HepG2 (cell line): ENCODE data around the gene BCAS3. TPM values are rescaled to one million over a fixed set of nuclear protein-coding genes. Genes with fewer than 3 reads are reported as not detected.
A peak's percentile ranks its signal among the peaks of the same experiment; 100 is the strongest.

Experiments
- ATAC-seq: fragments of 200-7000 bp; cut with Tn5 transposase; 3 replicates; pipeline ENCODE4 v1.9.1; 2020; ENCODE audit warnings: mild to moderate bottlenecking, moderate library complexity
- BruUV-seq: library from RNA; stranded (reverse); fragments of 400-500 nt; replicated peaks from 2 replicates; lab custom pipeline; 2021; lab: Mats Ljungman, UMichigan
- CTCF ChIA-PET: fragments of 300-600 bp; formaldehyde crosslinking; extraction: SDS; loops from one replicate; lab custom pipeline; 2021; ENCODE audit warnings: low total read pairs, inconsistent platforms, low intra/inter-chr PET ratio; lab: Yijun Ruan, JAX
- POLR2A ChIA-PET: fragments of 350-600 bp; sonication (Branson Sonifier 250); formaldehyde crosslinking; loops from one replicate; lab custom pipeline; 2020; ENCODE audit warnings: antibody characterized with exemption, inconsistent platforms; lab: Yijun Ruan, JAX
- DNase-seq: peaks from one replicate; pipeline ENCODE4 v3.0.0-alpha.2; 2015; ENCODE audit warnings: low spot score
- FAIRE-seq: peaks from 3 replicates; lab custom pipeline; 2011; peaks lifted over from hg19 to GRCh38; lab: Jason Lieb, UNC
- H2AFZ ChIP-seq: one replicate; pipeline ENCODE4 v1.6.1; 2011; ENCODE audit warnings: low read length, inconsistent platforms
- H3K27ac ChIP-seq: fragments of 300-600 bp; 3 replicates; pipeline ENCODE4 v1.8.0; 2011; ENCODE audit warnings: mixed run types, mild to moderate bottlenecking, mixed read lengths, low read length, inconsistent platforms; ENCODE audit not compliant: insufficient read depth; ENCODE audit errors: extremely low read length
- H3K27me3 ChIP-seq, 2 experiments: fragments of 200-600 bp in 1 of 2; 2 replicates in 1 of 2; 3 replicates in 1 of 2; pipeline versions ENCODE4 v1.6.0 to v1.8.0; 2011; ENCODE audit warnings: low read length in 2 of 2, mild to moderate bottlenecking in 2 of 2, moderate library complexity in 2 of 2, inconsistent platforms in 1 of 2; ENCODE audit not compliant: insufficient read depth in 2 of 2, control insufficient read depth in 1 of 2
- H3K36me3 ChIP-seq, 2 experiments: fragments of 200-600 bp in 1 of 2; replicated peaks in 1 of 2; 2 replicates in 1 of 2; 3 replicates in 1 of 2; pipeline versions ENCODE4 v1.5.1 to v1.8.0; 2011; ENCODE audit warnings: low read length in 2 of 2, inconsistent platforms in 1 of 2; ENCODE audit not compliant: insufficient read depth in 2 of 2, control insufficient read depth in 1 of 2
- H3K4me1 ChIP-seq: 2 replicates; pipeline ENCODE4 v1.5.1; 2012; ENCODE audit warnings: low read length, inconsistent platforms; ENCODE audit not compliant: insufficient read depth
- H3K4me2 ChIP-seq: 2 replicates; pipeline ENCODE4 v1.6.0; 2011; ENCODE audit warnings: low read depth, low read length, inconsistent platforms
- H3K4me3 ChIP-seq, 3 experiments: fragments of 200-600 bp in 1 of 3; sonication (generic), shearing (Covaris generic) in 1 of 3; replicated peaks in 1 of 3; 2 replicates each; pipeline ENCODE4 v1.5.1; 2011 to 2016; ENCODE audit warnings: low read length in 3 of 3, inconsistent platforms in 2 of 3, low read depth in 2 of 3, mild to moderate bottlenecking in 2 of 3, control low read depth in 1 of 3, mixed read lengths in 1 of 3; ENCODE audit not compliant: insufficient read depth in 1 of 3
- H3K79me2 ChIP-seq: one replicate; pipeline ENCODE4 v1.6.1; 2011; ENCODE audit warnings: low read length, inconsistent platforms; ENCODE audit not compliant: insufficient read depth
- H3K9ac ChIP-seq: 2 replicates; pipeline ENCODE4 v1.6.0; 2011; ENCODE audit warnings: mild to moderate bottlenecking, low read depth, low read length, inconsistent platforms; ENCODE audit not compliant: insufficient read depth
- H3K9me3 ChIP-seq: 2 replicates; pipeline ENCODE4 v1.5.1; 2012; ENCODE audit warnings: mild to moderate bottlenecking, low read length
- H4K20me1 ChIP-seq: 2 replicates; pipeline ENCODE4 v1.6.0; 2011; ENCODE audit warnings: inconsistent platforms, mild to moderate bottlenecking, low read length, moderate library complexity; ENCODE audit not compliant: insufficient read depth
- ARID5B ChIP-seq: IDR thresholded peaks from 2 replicates; pipeline ENCODE4 v1.4.0; 2020; ENCODE audit warnings: mild to moderate bottlenecking, missing genetic modification reagents
- ATF4 ChIP-seq, 2 experiments: fragments of 450-650 bp in 1 of 2; sonication (generic) in 1 of 2; formaldehyde crosslinking; IDR thresholded peaks; 2 replicates each; pipeline versions ENCODE4 v1.5.0 to v1.8.0; 2020 to 2022; ENCODE audit warnings: mild to moderate bottlenecking in 1 of 2, missing genetic modification reagents in 1 of 2
- BATF2 ChIP-seq: sonication (generic); formaldehyde crosslinking; IDR thresholded peaks from 2 replicates; pipeline ENCODE4 v1.8.0; 2022; ENCODE audit warnings: mild to moderate bottlenecking, missing genetic modification reagents, moderate library complexity
- CAMTA2 ChIP-seq: sonication (generic); formaldehyde crosslinking; IDR thresholded peaks from 2 replicates; pipeline ENCODE4 v1.4.0; 2020; ENCODE audit warnings: mild to moderate bottlenecking, missing genetic modification reagents, borderline replicate concordance
- FOXP1 ChIP-seq, 2 experiments: fragments of 450-650 bp in 1 of 2; IDR thresholded peaks; 2 replicates each; pipeline ENCODE4 v1.6.1; 2017 to 2018; ENCODE audit warnings: antibody characterized with exemption in 1 of 2
- MED1 ChIP-seq: sonication (generic); formaldehyde crosslinking; IDR thresholded peaks from 2 replicates; pipeline ENCODE4 v1.4.0; 2020; ENCODE audit warnings: missing genetic modification reagents
- SALL1 ChIP-seq: sonication (generic); formaldehyde crosslinking; IDR thresholded peaks from 2 replicates; pipeline ENCODE4 v1.8.0; 2022; ENCODE audit warnings: mild to moderate bottlenecking, missing genetic modification reagents
- TFDP1 ChIP-seq: IDR thresholded peaks from 2 replicates; pipeline ENCODE4 v1.6.1; 2016; ENCODE audit warnings: missing compliant biosample characterization, missing genetic modification reagents, borderline replicate concordance
- ZNF30 ChIP-seq: sonication (generic); formaldehyde crosslinking; IDR thresholded peaks from 2 replicates; pipeline ENCODE4 v1.5.0; 2020; ENCODE audit warnings: mild to moderate bottlenecking, missing genetic modification reagents
- WGBS: methylation state at CpG from one replicate; pipeline ENCODE4 v1.1.6; 2017; ENCODE audit warnings: low lambda C conversion rate; 5-methylcytosine and 5-hydroxymethylcytosine counted together
- in situ Hi-C: cut with HindIII; loops from 2 replicates; pipeline ENCODE4 v1.10.0; 2017; ENCODE audit warnings: low pct_unique_long_range_greater_than_20kb; ENCODE audit not compliant: extremely low pct_ligation_motif_present
- intact Hi-C: fragments of 100-400 bp; cut with micrococcal nuclease; formaldehyde crosslinking; loops from one replicate; pipeline ENCODE4 v1.10.0; 2022; ENCODE audit not compliant: unreplicated experiment
- polyA plus RNA-seq, 8 experiments: library from polyadenylated mRNA; depleted of rRNA in 3 of 8; stranded (reverse) in 7 of 8; unstranded in 1 of 8; fragments of >200 nt; fragmentation: Illumina TruSeq in 4 of 8; extraction: Trizol in 4 of 8; gene quantifications; 2 replicates each; pipeline versions ENCODE4 v1.2.1 to v1.2.3, GENCODE V29; 2011 to 2016; ENCODE audit warnings: low read depth in 4 of 8, missing spikeins in 1 of 8, mixed read lengths in 1 of 8; ENCODE audit not compliant: insufficient read depth in 1 of 8
- total RNA-seq, 5 experiments: library from RNA; depleted of rRNA; stranded (reverse); fragments of >200 nt; fragmentation: Illumina TruSeq; extraction: Trizol; gene quantifications; 2 replicates each; pipeline ENCODE4 v1.2.3, GENCODE V29; 2016; ENCODE audit warnings: low read depth in 1 of 5
- TF ChIP-seq, protein P1 (sequence below): sonication (generic); formaldehyde crosslinking; IDR thresholded peaks from 2 replicates; pipeline ENCODE4 v1.4.0; 2020; ENCODE audit warnings: missing genetic modification reagents
- TF ChIP-seq, protein P2 (sequence below): sonication (generic); formaldehyde crosslinking; conservative IDR thresholded peaks from 2 replicates; pipeline ENCODE4 v1.4.0; 2020; ENCODE audit warnings: mild to moderate bottlenecking, missing genetic modification reagents, moderate library complexity

Gene BCAS3
- total and polyA plus RNA-seq, 2 of the 13 experiments (the other 11 are each of a cell fraction or from before 2014, with no cell fraction given): 10.7 to 11.2 TPM

GRCh38 chr17:60845012-60845411, 167.4 kb downstream of the BCAS3 start:
- in situ Hi-C loops: no loop called here
- H3K36me3 ChIP-seq: no peaks in the 10 kb centered on the region
- DNase-seq (peak; percentile 3), FAIRE-seq (no peak), ATAC-seq (no peak)
- no peaks in the 10 kb centered on the region for H4K20me1 ChIP-seq
- no peaks in the 10 kb centered on the region for H3K9me3 ChIP-seq
- H3K4me3 ChIP-seq: no peak overlapping the region
- no TSS peak for BruUV-seq
- H3K4me1 ChIP-seq: peaks cover 16% of the 10 kb centered on the region
- WGBS: 9% methylated on average over 6 of the region's 6 CpGs
- no peaks in the 10 kb centered on the region for H3K27me3 ChIP-seq
- H3K9ac ChIP-seq: no peak overlapping the region
- no peak overlapping the region for H3K27ac ChIP-seq
- H3K4me2 ChIP-seq: peak overlapping the region; percentile 26
- no peak overlapping the region for H2AFZ ChIP-seq
- H3K79me2 ChIP-seq: no peaks in the 10 kb centered on the region
- intact Hi-C loops: no loop called here
- ChIA-PET CTCF (no interaction called here), POLR2A (no interaction called here)
- TF ChIP-seq SALL1 (CRISPR knock-in tag) (0 out of 2 replicates have a peak, but pooled peaks have one; percentile 21), BATF2 (no peak), ATF4 (CRISPR knock-in tag; IDR thresholded peaks at IDR 0.05) (0 out of 4 replicates have a peak, but pooled peaks of 1 of the 2 experiments have one; percentile 17), TFDP1 (no peak), FOXP1 (IDR thresholded peaks at IDR 0.05) (no peak), FOXP1 (CRISPR knock-in tag; IDR thresholded peaks at IDR 0.05) (peak; percentile 71), MED1 (no peak), ARID5B (CRISPR knock-in tag) (peak; percentile 23; the same call in 1 of the 2 replicates), CAMTA2 (CRISPR knock-in tag) (no peak), ZNF30 (CRISPR knock-in tag) (no peak)
- TF ChIP-seq, protein P1, sequence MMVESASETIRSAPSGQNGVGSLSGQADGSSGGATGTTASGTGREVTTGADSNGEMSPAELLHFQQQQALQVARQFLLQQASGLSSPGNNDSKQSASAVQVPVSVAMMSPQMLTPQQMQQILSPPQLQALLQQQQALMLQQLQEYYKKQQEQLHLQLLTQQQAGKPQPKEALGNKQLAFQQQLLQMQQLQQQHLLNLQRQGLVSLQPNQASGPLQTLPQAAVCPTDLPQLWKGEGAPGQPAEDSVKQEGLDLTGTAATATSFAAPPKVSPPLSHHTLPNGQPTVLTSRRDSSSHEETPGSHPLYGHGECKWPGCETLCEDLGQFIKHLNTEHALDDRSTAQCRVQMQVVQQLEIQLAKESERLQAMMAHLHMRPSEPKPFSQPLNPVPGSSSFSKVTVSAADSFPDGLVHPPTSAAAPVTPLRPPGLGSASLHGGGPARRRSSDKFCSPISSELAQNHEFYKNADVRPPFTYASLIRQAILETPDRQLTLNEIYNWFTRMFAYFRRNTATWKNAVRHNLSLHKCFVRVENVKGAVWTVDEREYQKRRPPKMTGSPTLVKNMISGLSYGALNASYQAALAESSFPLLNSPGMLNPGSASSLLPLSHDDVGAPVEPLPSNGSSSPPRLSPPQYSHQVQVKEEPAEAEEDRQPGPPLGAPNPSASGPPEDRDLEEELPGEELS (CRISPR knock-in tag): peak; percentile 55; the same call in 1 of the 2 replicates
- TF ChIP-seq, protein P2, sequence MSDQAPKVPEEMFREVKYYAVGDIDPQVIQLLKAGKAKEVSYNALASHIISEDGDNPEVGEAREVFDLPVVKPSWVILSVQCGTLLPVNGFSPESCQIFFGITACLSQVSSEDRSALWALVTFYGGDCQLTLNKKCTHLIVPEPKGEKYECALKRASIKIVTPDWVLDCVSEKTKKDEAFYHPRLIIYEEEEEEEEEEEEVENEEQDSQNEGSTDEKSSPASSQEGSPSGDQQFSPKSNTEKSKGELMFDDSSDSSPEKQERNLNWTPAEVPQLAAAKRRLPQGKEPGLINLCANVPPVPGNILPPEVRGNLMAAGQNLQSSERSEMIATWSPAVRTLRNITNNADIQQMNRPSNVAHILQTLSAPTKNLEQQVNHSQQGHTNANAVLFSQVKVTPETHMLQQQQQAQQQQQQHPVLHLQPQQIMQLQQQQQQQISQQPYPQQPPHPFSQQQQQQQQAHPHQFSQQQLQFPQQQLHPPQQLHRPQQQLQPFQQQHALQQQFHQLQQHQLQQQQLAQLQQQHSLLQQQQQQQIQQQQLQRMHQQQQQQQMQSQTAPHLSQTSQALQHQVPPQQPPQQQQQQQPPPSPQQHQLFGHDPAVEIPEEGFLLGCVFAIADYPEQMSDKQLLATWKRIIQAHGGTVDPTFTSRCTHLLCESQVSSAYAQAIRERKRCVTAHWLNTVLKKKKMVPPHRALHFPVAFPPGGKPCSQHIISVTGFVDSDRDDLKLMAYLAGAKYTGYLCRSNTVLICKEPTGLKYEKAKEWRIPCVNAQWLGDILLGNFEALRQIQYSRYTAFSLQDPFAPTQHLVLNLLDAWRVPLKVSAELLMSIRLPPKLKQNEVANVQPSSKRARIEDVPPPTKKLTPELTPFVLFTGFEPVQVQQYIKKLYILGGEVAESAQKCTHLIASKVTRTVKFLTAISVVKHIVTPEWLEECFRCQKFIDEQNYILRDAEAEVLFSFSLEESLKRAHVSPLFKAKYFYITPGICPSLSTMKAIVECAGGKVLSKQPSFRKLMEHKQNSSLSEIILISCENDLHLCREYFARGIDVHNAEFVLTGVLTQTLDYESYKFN (CRISPR knock-in tag): 0 out of 2 replicates have a peak, but pooled peaks have one; percentile 20
